GM18502 (cell line): Measurements from ENCODE around the gene PTPN23.
"Not testable (repeated sequence)": the region's sequence is repeated elsewhere in the genome, so short reads cannot be mapped to it uniquely, and the experiment has no call there.

ENCODE experiments used
- ATAC-seq: cut with Tn5 transposase; IDR thresholded peaks from one replicate; pipeline ENCODE4 v1.9.1; 2021; ENCODE audit warnings: mild to moderate bottlenecking; ENCODE audit not compliant: unreplicated experiment, poor library complexity

Gene PTPN23, protein sequence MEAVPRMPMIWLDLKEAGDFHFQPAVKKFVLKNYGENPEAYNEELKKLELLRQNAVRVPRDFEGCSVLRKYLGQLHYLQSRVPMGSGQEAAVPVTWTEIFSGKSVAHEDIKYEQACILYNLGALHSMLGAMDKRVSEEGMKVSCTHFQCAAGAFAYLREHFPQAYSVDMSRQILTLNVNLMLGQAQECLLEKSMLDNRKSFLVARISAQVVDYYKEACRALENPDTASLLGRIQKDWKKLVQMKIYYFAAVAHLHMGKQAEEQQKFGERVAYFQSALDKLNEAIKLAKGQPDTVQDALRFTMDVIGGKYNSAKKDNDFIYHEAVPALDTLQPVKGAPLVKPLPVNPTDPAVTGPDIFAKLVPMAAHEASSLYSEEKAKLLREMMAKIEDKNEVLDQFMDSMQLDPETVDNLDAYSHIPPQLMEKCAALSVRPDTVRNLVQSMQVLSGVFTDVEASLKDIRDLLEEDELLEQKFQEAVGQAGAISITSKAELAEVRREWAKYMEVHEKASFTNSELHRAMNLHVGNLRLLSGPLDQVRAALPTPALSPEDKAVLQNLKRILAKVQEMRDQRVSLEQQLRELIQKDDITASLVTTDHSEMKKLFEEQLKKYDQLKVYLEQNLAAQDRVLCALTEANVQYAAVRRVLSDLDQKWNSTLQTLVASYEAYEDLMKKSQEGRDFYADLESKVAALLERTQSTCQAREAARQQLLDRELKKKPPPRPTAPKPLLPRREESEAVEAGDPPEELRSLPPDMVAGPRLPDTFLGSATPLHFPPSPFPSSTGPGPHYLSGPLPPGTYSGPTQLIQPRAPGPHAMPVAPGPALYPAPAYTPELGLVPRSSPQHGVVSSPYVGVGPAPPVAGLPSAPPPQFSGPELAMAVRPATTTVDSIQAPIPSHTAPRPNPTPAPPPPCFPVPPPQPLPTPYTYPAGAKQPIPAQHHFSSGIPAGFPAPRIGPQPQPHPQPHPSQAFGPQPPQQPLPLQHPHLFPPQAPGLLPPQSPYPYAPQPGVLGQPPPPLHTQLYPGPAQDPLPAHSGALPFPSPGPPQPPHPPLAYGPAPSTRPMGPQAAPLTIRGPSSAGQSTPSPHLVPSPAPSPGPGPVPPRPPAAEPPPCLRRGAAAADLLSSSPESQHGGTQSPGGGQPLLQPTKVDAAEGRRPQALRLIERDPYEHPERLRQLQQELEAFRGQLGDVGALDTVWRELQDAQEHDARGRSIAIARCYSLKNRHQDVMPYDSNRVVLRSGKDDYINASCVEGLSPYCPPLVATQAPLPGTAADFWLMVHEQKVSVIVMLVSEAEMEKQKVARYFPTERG (N-terminal part only)

DNA sequence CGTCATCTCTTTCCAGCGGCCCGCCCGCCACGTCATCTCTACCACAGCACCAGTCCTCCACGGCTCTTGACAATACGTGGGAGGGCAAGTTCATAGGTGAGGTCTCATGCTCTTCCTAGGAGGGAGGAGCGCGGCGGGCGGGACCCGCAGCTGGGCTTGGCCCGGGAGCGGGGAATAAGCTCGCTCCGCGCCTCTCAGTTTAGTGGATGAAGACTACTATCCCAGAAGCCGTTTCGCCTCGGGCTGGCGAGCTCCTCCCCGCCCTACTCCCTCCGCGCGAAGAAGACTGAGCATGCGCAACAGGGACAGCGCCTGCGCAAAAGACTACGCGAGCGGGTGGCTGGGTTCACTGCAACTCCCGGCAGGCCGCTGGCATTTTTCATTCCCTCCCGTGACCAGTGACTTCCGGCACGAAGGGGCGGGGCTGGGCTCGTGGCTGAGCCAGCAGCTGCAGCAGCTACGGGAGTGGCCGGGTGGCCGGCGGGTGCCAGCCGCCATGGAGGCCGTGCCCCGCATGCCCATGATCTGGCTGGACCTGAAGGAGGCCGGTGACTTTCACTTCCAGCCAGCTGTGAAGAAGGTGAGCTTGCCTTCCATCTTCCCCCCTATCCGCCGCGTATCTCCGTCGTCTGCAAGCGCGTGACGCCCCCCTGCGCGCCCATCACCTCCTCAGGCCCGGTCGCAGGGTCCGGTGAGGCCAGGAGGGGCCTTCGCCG lies at the start of gene PTPN23:
Gene PTPN23, plus strand, starts transcription at position 421 of the 716 bp plus-strand sequence. Its CDS starts 76 bp downstream, at position 497.
- ATAC-seq: peak; percentile 78

- ATAC-seq: no peak
Observed at GRCh38 chr3:47333907-47334306, 46.9 kb upstream of the PTPN23 start.

- ATAC-seq: no peak
Observed at GRCh38 chr3:47337656-47338055, 43.2 kb upstream of the PTPN23 start.

DNA sequence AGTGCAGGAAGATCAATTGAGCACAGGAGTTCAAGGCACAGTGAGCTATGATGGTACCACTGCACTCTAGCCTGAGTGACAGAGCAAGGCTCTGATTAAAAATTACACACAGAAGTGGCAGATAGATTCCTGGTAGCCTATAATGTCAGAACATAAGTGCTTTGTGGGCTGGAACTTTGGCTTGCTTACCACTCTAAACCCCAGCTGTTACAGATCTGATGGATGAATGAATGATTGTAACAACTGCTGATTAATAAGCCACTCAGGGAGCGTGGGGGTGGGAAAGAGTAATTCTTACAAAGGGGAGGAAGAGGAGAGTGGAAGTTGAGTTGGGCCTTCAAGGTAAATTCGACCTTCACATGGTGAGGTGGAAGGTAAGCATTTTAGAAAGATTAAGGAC lies 40.9 kb upstream of the PTPN23 start:
- no peak for ATAC-seq

GRCh38 chr3:47340866-47341265 lies 40.0 kb upstream of the PTPN23 start:
- ATAC-seq: no peak

DNA sequence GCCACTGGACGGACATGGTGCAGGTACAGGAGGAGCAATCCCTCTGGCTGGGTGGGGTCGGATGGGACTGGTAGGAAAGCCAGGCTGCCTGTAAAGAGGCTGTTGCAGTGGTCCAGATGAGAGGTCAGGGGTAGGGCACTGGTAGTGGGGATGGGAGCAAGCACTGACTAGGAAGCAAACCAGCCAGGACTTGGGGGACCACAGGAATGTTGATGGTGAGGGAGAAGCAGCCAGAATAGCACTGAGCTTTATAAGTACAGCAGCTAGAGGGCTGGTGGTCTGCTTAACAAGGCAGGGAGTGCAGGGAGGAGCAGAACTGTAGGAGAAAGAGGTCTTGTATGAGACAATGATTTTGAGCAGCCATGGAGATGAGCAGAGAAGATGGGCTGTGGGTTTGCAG lies 38.7 kb upstream of the PTPN23 start:
- ATAC-seq: no peak

DNA sequence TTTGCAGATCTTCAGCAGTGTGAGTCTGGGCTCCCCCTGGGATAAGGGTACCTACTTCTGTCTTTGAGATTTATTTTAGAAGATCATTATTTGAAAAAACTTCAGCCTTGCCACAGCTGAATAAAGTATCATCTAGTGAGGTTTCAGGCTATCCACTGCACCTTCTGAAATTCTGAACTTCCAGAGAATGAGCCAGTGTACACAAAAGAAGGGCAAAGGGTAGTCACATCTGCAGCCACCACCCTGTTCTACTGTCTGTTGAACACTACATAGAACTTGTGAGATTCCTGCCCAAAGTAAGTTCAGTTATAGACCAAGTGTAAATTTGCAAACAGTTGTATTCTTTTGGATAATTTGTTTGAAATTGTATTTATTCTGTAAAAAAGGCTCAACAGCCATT lies 38.0 kb upstream of the PTPN23 start:
- ATAC-seq: no peak

- ATAC-seq: no peak
Observed at GRCh38 chr3:47343471-47343971, 37.3 kb upstream of the PTPN23 start.

DNA sequence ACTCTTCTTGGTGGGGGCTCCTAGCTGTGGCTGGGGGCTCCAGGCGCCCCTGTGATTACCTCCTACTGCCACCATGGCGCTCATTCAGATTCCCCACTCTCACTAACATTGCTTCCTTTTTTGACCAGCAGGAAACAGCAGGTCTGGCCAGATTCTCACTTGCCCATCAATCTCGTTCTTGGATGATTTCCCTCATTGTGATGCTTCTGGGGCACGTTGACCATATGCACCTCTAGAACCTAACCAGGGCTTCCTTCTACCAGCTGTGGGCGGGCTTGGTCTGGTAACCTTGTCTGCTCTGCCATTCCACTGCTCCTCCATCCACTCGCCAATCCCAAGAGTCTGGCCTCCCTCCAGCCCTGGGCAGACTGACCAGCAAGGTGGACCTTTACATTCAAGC lies 35.9 kb upstream of the PTPN23 start:
- no peak for ATAC-seq

GRCh38 chr3:47347217-47347801 lies 33.5 kb upstream of the PTPN23 start:
- ATAC-seq: peak; percentile 76

- no peak for ATAC-seq
Observed at GRCh38 chr3:47348411-47349154, 32.2 kb upstream of the PTPN23 start.

GRCh38 chr3:47355010-47355409 lies 25.8 kb upstream of the PTPN23 start:
- ATAC-seq: no peak

DNA sequence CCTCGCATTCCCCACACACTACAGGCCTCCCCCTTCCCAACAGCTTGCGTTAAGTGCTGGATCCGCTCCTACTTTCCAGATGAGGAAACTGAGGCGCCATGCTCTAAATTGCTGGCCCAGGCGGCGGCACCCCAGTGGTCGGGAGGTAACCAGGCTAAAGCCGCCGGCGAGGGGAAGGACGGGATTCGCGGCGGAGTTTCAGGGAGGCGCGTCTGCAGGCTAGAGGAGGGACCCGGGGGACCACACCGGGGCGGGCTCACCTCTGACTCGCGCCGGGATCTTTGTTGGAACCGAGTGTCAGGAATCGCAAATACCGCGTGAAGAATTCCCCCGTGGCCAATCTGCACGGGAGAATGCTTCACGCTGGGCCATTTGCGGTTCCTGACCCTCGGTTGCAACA lies 24.6 kb upstream of the PTPN23 start:
- no peak for ATAC-seq

- ATAC-seq: no peak
Observed at GRCh38 chr3:47359323-47359722, 21.5 kb upstream of the PTPN23 start.

DNA sequence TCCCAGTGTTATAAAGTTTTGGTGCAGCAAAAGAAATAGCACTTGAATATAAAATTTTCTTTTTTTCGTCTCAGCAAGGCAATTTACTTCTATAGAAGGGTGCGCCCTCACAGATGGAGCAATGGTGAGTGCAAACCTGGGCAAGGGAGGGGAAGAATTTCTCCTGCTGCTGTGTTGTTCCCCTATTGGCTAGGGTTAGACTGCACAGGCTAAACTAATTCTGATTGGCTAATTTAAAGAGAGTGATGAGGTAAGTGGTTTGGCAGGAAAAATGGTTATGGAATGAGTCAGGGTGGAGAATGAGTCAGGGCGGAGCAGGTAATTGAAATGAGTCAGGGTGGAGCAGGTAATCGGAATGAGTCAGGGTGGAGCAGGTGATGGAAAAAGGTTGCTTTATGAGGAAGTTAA lies 20.7 kb upstream of the PTPN23 start:
- ATAC-seq: not testable (repeated sequence)

DNA sequence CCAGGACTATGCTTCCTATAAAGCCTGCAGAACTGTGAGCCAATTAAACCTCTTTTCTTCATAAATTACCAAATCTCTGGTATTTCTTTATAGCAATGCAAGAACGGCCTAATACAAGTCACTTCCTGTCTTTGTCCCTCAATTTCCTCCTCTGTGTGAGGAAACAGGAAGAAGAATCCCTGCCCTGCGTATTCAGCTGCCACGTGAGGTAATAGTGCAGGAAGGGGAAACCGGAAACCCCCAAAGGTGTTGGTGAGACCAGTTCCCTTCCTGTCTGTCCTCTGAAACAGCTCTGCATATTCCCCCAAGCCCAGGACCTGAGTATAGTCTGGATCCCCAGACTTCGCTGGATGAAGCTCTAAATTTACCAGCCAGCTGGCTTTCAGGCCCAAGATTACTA lies 18.1 kb upstream of the PTPN23 start:
- no peak for ATAC-seq

DNA sequence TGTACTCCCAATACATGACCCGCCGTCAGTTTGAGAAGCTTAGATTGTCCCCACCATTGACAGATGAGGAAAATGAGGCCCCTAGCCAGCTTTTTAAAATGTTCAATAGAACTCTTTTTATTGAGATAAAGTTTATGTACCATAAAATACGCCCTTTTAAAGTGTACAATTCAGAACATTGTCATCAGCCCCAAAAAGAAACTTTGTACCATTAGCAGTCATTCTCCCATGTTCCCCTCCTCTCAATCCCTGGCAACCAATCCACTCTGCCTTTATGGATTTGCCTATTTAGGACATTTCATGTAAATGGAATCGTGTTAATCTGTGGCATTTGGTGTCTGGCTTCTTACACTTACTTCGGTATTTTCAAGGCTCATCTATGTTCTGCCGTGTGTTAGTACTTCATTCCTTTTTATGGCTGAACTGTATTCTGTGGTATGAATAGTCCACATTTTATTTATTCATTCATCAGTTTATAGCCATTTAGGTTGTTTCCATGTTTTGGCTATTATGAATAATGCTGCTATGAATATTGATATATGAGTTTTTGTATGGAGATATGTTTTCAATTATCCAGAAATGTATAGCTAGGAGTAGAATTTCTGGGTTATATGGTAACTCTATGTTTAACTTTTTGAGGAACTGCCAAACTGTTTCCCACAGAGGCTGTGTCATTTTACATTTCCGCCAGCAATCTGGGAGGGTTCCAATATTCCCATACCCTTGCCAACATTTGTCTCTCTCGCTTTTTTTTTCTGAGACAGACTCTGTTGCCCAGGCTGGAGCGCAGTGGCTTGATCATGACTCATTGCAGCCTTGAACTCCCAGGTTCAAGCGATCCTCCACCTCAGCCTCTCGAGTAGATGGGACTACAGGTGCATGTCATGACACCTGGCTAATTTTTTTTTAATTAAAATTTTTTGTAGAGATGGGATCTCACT lies 15.3 kb upstream of the PTPN23 start:
- no peak for ATAC-seq

- ATAC-seq: no peak
Observed at GRCh38 chr3:47366833-47367232, 14.0 kb upstream of the PTPN23 start.
